GM12872 (cell line): ENCODE results near the gene ZNF718.

Experiments used
- CTCF ChIP-seq: IDR thresholded peaks from 3 replicates; pipeline ENCODE4 v1.5.1; 2011; ENCODE audit warnings: low read depth, mild to moderate bottlenecking, low read length, moderate library complexity; ENCODE audit not compliant: insufficient read depth

Gene ZNF718

GRCh38 chr4:175986-176385 is 51.7 kb downstream of the ZNF718 start:
- no peak for TF ChIP-seq CTCF

- no peak for TF ChIP-seq CTCF
Observed at GRCh38 chr4:176995-177394, 52.7 kb downstream of the ZNF718 start.

GRCh38 chr4:188091-188490 is 63.8 kb downstream of the ZNF718 start:
- TF ChIP-seq CTCF, result no peak

- no peak for TF ChIP-seq CTCF
Observed at GRCh38 chr4:200936-201335, 76.6 kb downstream of the ZNF718 start.

GRCh38 chr4:205097-205756 is 80.9 kb downstream of the ZNF718 start:
- no peak for TF ChIP-seq CTCF

- TF ChIP-seq CTCF, result no peak
Observed at GRCh38 chr4:206054-206453, 81.8 kb downstream of the ZNF718 start.

GRCh38 chr4:211033-211511 is 86.8 kb downstream of the ZNF718 start:
- no peak for TF ChIP-seq CTCF
